Sigmoid colon (tissue), 7 donors: ENCODE measurements around the gene UROC1. TPM values are rescaled to one million over a fixed set of nuclear protein-coding genes. Genes with fewer than 3 reads are reported as not detected.
A peak's percentile ranks its signal among the peaks of the same experiment; 100 is the strongest.

Source experiments
- DNase-seq: peaks from one replicate; pipeline ENCODE4 v3.0.0-alpha.2; 2019
- H3K27ac ChIP-seq, 4 donors: fragments of 200-600 bp; sonication (generic); one replicate each; pipeline ENCODE4 v1.5.1; 2016 to 2019; ENCODE audit warnings: mild to moderate bottlenecking in 1 of 4
- H3K27me3 ChIP-seq, 3 donors: fragments of 200-600 bp; sonication (generic); one replicate each; pipeline ENCODE4 v1.5.1; 2019; ENCODE audit warnings: mild to moderate bottlenecking in 1 of 3
- H3K36me3 ChIP-seq, 4 donors: fragments of 200-600 bp; sonication (generic); one replicate each; pipeline ENCODE4 v1.5.1; 2016 to 2019
- H3K4me1 ChIP-seq, 4 donors: fragments of 200-600 bp; sonication (generic); one replicate each; pipeline ENCODE4 v1.5.1; 2017 to 2019
- H3K4me3 ChIP-seq, 4 donors: fragments of 200-600 bp; sonication (generic); one replicate each; pipeline ENCODE4 v1.5.1; 2017 to 2019; ENCODE audit warnings: mild to moderate bottlenecking in 2 of 4, moderate library complexity in 1 of 4
- H3K9me3 ChIP-seq, 4 donors: fragments of 200-600 bp in 3 of 4; sonication (generic) in 3 of 4; one replicate each; pipeline versions ENCODE4 v1.5.1 to v1.6.1; 2013 to 2019
- CTCF ChIP-seq, 4 experiments: fragments of 450-650 bp in 3 of 4; fragments of 200-600 bp in 1 of 4; IDR thresholded peaks; one replicate each; pipeline ENCODE4 v1.5.1; 2016 to 2019; ENCODE audit warnings: antibody characterized with exemption in 4 of 4, mild to moderate bottlenecking in 3 of 4, moderate library complexity in 2 of 4
- EP300 ChIP-seq, 4 donors: sonication (generic); formaldehyde crosslinking; IDR thresholded peaks; one replicate each; pipeline ENCODE4 v1.6.1; 2017; ENCODE audit warnings: antibody characterized with exemption in 4 of 4
- POLR2A ChIP-seq, 2 donors: fragments of 450-650 bp; IDR thresholded peaks; one replicate each; pipeline ENCODE4 v1.6.1; 2016; ENCODE audit warnings: antibody characterized with exemption in 2 of 2, mild to moderate bottlenecking in 2 of 2, moderate library complexity in 2 of 2
- POLR2AphosphoS5 ChIP-seq, 4 donors: sonication (generic); formaldehyde crosslinking; IDR thresholded peaks; one replicate each; pipeline ENCODE4 v1.6.1; 2017; ENCODE audit warnings: antibody characterized with exemption in 4 of 4
- WGBS, 2 donors: extraction: QIAGEN DNeasy Blood & Tissue Kit; methylation state at CpG; one replicate each; pipeline ENCODE4 v1.1.7; 2013; 5-methylcytosine and 5-hydroxymethylcytosine counted together
- intact Hi-C: fragments of 100-400 bp; cut with DNase I; formaldehyde crosslinking; loops from one replicate; pipeline ENCODE4 v1.15.1; 2023
- polyA plus RNA-seq, 3 donors: library from polyadenylated mRNA; stranded (reverse); fragments of 200-250 nt; gene quantifications; one replicate each; pipeline ENCODE4 v1.2.3, GENCODE V29; 2013
- total RNA-seq, 4 donors: library from RNA; depleted of rRNA; stranded (reverse); fragments of >200 nt; gene quantifications; one replicate each; pipeline ENCODE4 v1.1.0, GENCODE V29; 2016
- donor health status: healthy with polysubstance abuse.
- donor health status: Bipolar disorder and iron deficiency.
- donor health status: healthy.

Gene UROC1
- total and polyA plus RNA-seq, 7 donors: 0.03 TPM; not detected in 6

DNA sequence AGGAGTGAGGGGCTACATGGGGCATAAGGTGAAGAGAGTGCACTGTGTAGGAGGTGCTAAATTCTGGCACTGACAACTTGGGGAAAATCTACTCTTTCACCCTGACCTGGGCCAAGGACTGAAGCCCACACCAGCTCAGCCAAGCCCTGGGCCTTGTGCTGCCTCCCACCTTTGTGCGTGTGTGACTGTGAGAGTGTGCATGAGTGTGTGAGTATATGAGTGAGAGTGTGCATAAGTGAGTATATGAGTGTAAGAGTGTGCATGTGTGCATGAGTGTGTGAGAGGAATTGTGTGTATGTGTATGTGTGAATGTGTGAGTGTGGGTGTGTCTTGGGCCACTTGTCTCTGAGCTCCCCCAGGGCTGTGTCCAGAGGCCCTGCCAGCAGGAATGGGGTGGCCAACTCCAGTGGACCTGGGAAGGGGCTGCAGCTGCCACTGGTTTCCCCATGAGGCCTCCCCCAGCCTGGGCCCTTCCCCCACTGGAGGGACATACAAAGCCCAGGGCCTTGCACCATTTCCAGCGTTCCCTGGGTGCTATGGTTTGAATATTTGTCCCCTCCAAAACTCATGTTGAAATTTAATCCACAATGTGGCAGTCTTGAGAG, 26.0 kb upstream of the UROC1 start:
- no peaks in the 10 kb centered on the region for H3K9me3 ChIP-seq
- 92 to 95% methylated on average over 2 of the region's 2 CpGs for WGBS, 2 donors
- intact Hi-C loops: no loop called here
- TF ChIP-seq EP300 (IDR thresholded peaks at IDR 0.05): no peak
- TF ChIP-seq CTCF (IDR thresholded peaks at IDR 0.05): no peak
- no peak for TF ChIP-seq POLR2A (IDR thresholded peaks at IDR 0.05)
- no peak for TF ChIP-seq POLR2AphosphoS5 (IDR thresholded peaks at IDR 0.05)
- H3K27me3 ChIP-seq: peaks cover 11 to 45% (median 24%) of the 10 kb centered on the region in 3 donors
- DNase-seq: peak; percentile 58
- no peak overlapping the region for H3K4me3 ChIP-seq
- H3K36me3 ChIP-seq: no peaks in the 10 kb centered on the region
- peaks cover 0 to 9% (median 0%) of the 10 kb centered on the region in 4 donors for H3K4me1 ChIP-seq
- no peak overlapping the region for H3K27ac ChIP-seq

DNA sequence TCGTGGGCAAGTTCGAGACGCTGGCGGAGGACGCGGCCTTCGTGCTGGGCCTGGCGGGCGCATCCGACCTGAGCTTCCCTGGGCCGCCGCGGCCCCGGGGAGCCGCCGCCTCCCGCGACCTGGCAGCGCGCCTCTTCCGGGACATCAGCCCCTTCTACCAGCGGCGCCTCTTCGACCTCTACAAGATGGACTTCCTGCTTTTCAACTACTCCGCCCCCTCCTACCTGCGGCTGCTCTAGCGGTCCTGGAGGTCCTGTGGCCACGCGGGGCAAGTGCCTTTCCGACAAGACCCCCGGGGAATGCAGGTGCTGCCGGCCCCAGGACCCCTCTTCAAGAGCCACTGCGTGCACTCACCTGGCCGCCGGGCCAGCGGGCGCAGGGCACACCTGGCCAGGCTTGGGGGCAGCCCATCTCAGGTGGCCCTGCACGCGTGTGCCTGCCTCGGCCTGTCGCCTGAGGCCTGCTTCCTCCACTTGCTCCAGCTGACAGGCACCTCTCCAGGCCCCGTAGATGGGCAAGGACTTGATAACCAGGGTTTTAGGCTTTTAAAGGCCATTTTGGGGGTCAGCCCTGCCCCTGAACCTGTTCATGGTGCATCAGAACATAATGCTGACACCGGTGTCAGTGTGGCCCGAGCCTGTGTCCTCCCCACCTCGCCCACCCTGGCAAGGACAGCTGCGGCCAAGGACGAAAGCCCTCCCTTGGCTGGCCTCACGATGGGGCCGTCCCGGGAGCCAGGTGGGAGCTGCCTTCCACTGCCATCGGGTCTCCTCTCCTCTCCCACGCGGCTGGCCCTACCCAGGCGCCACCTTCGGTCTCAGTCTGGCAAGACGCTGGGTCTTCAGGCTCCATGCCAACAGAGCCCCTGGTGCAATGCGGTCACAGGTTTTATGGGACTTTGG, 25.0 kb upstream of the UROC1 start:
- H3K9me3 ChIP-seq: no peaks in the 10 kb centered on the region
- H3K4me1 ChIP-seq: peaks cover 0 to 9% (median 0%) of the 10 kb centered on the region in 4 donors
- no peaks in the 10 kb centered on the region for H3K36me3 ChIP-seq
- peak; percentile 62 for DNase-seq
- intact Hi-C loops: no loop called here
- H3K27ac ChIP-seq: no peak overlapping the region
- H3K4me3 ChIP-seq: no peak overlapping the region
- TF ChIP-seq POLR2A (IDR thresholded peaks at IDR 0.05) (no peak), CTCF (IDR thresholded peaks at IDR 0.05) (no peak), POLR2AphosphoS5 (IDR thresholded peaks at IDR 0.05) (no peak), EP300 (IDR thresholded peaks at IDR 0.05) (no peak)
- H3K27me3 ChIP-seq: peaks cover 11 to 46% (median 24%) of the 10 kb centered on the region in 3 donors
- 91 to 93% methylated on average over 57 of the region's 57 CpGs for WGBS, 2 donors

DNA sequence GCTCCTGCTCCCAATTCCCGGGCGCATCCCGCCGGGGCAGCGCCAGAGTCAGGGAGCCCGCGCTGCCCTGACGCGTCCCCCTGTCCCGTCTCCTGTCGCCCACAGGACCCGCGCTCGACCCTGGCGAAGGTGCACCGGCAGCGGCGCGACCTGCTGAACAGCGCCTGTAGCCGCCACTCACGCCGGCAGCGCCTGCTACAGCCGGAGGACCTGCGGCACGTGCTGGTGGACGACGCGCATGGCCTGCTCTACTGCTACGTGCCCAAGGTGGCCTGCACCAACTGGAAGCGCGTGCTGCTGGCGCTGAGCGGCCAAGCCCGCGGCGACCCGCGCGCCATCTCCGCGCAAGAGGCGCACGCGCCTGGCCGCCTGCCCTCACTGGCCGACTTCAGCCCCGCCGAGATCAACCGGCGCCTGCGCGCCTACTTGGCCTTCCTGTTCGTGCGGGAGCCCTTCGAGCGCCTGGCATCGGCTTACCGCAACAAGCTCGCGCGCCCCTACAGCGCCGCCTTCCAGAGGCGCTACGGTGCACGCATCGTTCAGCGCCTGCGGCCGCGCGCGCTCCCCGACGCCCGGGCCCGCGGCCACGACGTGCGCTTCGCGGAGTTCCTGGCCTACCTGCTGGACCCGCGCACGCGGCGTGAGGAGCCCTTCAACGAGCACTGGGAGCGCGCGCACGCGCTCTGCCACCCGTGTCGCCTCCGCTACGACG, 24.2 kb upstream of the UROC1 start:
- no peak overlapping the region for H3K4me3 ChIP-seq
- TF ChIP-seq CTCF (IDR thresholded peaks at IDR 0.05) (no peak), EP300 (IDR thresholded peaks at IDR 0.05) (no peak), POLR2AphosphoS5 (IDR thresholded peaks at IDR 0.05) (no peak), POLR2A (IDR thresholded peaks at IDR 0.05) (no peak)
- no peak overlapping the region for H3K27ac ChIP-seq
- peak; percentile 60 for DNase-seq
- H3K27me3 ChIP-seq: peaks cover 11 to 54% (median 24%) of the 10 kb centered on the region in 3 donors
- H3K9me3 ChIP-seq: no peaks in the 10 kb centered on the region
- H3K36me3 ChIP-seq: no peaks in the 10 kb centered on the region
- intact Hi-C loops: no loop called here
- WGBS, 2 donors: 82 to 91% methylated on average over 101 of the region's 101 CpGs
- H3K4me1 ChIP-seq: peaks cover 0 to 9% (median 0%) of the 10 kb centered on the region in 4 donors

- peak; percentile 45 for DNase-seq
- intact Hi-C loops: no loop called here
- 68 to 73% methylated on average over 24 of the region's 24 CpGs for WGBS, 2 donors
Measured at GRCh38 chr3:126540951-126541627, 23.5 kb upstream of the UROC1 start.

More at GRCh38 chr3:126540951-126541627, 23.5 kb upstream of the UROC1 start:
- no peaks in the 10 kb centered on the region for H3K36me3 ChIP-seq
- no peaks in the 10 kb centered on the region for H3K9me3 ChIP-seq
- no peak overlapping the region for H3K27ac ChIP-seq
- TF ChIP-seq POLR2A (IDR thresholded peaks at IDR 0.05) (no peak), EP300 (IDR thresholded peaks at IDR 0.05) (no peak), POLR2AphosphoS5 (IDR thresholded peaks at IDR 0.05) (no peak), CTCF (IDR thresholded peaks at IDR 0.05) (no peak)
- H3K4me1 ChIP-seq: peaks cover 0 to 9% (median 0%) of the 10 kb centered on the region in 4 donors
- no peak overlapping the region for H3K4me3 ChIP-seq
- peaks cover 11 to 57% (median 24%) of the 10 kb centered on the region in 3 donors for H3K27me3 ChIP-seq
